Measurements from ENCODE around the gene PRSS58. TPM values are rescaled to one million over a fixed set of nuclear protein-coding genes. Genes with fewer than 3 reads are reported as not detected.

PRSS58 gene
- not detected in 2 replicates for total RNA-seq

GRCh38 chr7:142257958-142258357, at the start of gene PRSS58:
TSS of gene PRSS58 (minus strand) at chr7:142258058. CDS start at chr7:142257707, 351 bp downstream.

Other genes starting within 250 kb of the PRSS58 start
- gene MGAM2, start 146.3 kb downstream of the PRSS58 start, total RNA-seq = not detected in 2 replicates